ENCODE results near the gene CPSF6.
"Not testable (repeated sequence)": the region's sequence is repeated elsewhere in the genome, so short reads cannot be mapped to it uniquely, and the experiment has no call there.

GRCh38 chr12:69317233-69317632, 77.9 kb downstream of the CPSF6 start:
- not testable (repeated sequence) for TF ChIP-seq POLR2A, CTCF (IDR thresholded peaks at IDR 0.05)
